HepG2 (cell line): ENCODE data around the gene NOM1. TPM values are rescaled to one million over a fixed set of nuclear protein-coding genes. Genes with fewer than 3 reads are reported as not detected.

Source experiments
- ATAC-seq: fragments of 200-7000 bp; cut with Tn5 transposase; 3 replicates; pipeline ENCODE4 v1.9.1; 2020; ENCODE audit warnings: mild to moderate bottlenecking, moderate library complexity
- BruUV-seq: library from RNA; stranded (reverse); fragments of 400-500 nt; replicated peaks from 2 replicates; lab custom pipeline; 2021; lab: Mats Ljungman, UMichigan
- CTCF ChIA-PET: fragments of 300-600 bp; formaldehyde crosslinking; extraction: SDS; loops from one replicate; lab custom pipeline; 2021; ENCODE audit warnings: low total read pairs, inconsistent platforms, low intra/inter-chr PET ratio; lab: Yijun Ruan, JAX
- POLR2A ChIA-PET: fragments of 350-600 bp; sonication (Branson Sonifier 250); formaldehyde crosslinking; loops from one replicate; lab custom pipeline; 2020; ENCODE audit warnings: antibody characterized with exemption, inconsistent platforms; lab: Yijun Ruan, JAX
- DNase-seq: peaks from one replicate; pipeline ENCODE4 v3.0.0-alpha.2; 2015; ENCODE audit warnings: low spot score
- FAIRE-seq: peaks from 3 replicates; lab custom pipeline; 2011; peaks lifted over from hg19 to GRCh38; lab: Jason Lieb, UNC
- H2AFZ ChIP-seq: one replicate; pipeline ENCODE4 v1.6.1; 2011; ENCODE audit warnings: low read length, inconsistent platforms
- H3K27ac ChIP-seq: fragments of 300-600 bp; 3 replicates; pipeline ENCODE4 v1.8.0; 2011; ENCODE audit warnings: mixed run types, mild to moderate bottlenecking, mixed read lengths, low read length, inconsistent platforms; ENCODE audit not compliant: insufficient read depth; ENCODE audit errors: extremely low read length
- H3K27me3 ChIP-seq, 2 experiments: fragments of 200-600 bp in 1 of 2; 2 replicates in 1 of 2; 3 replicates in 1 of 2; pipeline versions ENCODE4 v1.6.0 to v1.8.0; 2011; ENCODE audit warnings: low read length in 2 of 2, mild to moderate bottlenecking in 2 of 2, moderate library complexity in 2 of 2, inconsistent platforms in 1 of 2; ENCODE audit not compliant: insufficient read depth in 2 of 2, control insufficient read depth in 1 of 2
- H3K36me3 ChIP-seq, 2 experiments: fragments of 200-600 bp in 1 of 2; replicated peaks in 1 of 2; 2 replicates in 1 of 2; 3 replicates in 1 of 2; pipeline versions ENCODE4 v1.5.1 to v1.8.0; 2011; ENCODE audit warnings: low read length in 2 of 2, inconsistent platforms in 1 of 2; ENCODE audit not compliant: insufficient read depth in 2 of 2, control insufficient read depth in 1 of 2
- H3K4me1 ChIP-seq: 2 replicates; pipeline ENCODE4 v1.5.1; 2012; ENCODE audit warnings: low read length, inconsistent platforms; ENCODE audit not compliant: insufficient read depth
- H3K4me2 ChIP-seq: 2 replicates; pipeline ENCODE4 v1.6.0; 2011; ENCODE audit warnings: low read depth, low read length, inconsistent platforms
- H3K4me3 ChIP-seq, 3 experiments: fragments of 200-600 bp in 1 of 3; sonication (generic), shearing (Covaris generic) in 1 of 3; replicated peaks in 1 of 3; 2 replicates each; pipeline ENCODE4 v1.5.1; 2011 to 2016; ENCODE audit warnings: low read length in 3 of 3, inconsistent platforms in 2 of 3, low read depth in 2 of 3, mild to moderate bottlenecking in 2 of 3, control low read depth in 1 of 3, mixed read lengths in 1 of 3; ENCODE audit not compliant: insufficient read depth in 1 of 3
- H3K79me2 ChIP-seq: one replicate; pipeline ENCODE4 v1.6.1; 2011; ENCODE audit warnings: low read length, inconsistent platforms; ENCODE audit not compliant: insufficient read depth
- H3K9ac ChIP-seq: 2 replicates; pipeline ENCODE4 v1.6.0; 2011; ENCODE audit warnings: mild to moderate bottlenecking, low read depth, low read length, inconsistent platforms; ENCODE audit not compliant: insufficient read depth
- H3K9me3 ChIP-seq: 2 replicates; pipeline ENCODE4 v1.5.1; 2012; ENCODE audit warnings: mild to moderate bottlenecking, low read length
- H4K20me1 ChIP-seq: 2 replicates; pipeline ENCODE4 v1.6.0; 2011; ENCODE audit warnings: inconsistent platforms, mild to moderate bottlenecking, low read length, moderate library complexity; ENCODE audit not compliant: insufficient read depth
- CBX2 ChIP-seq, 2 experiments: fragments of 200-600 bp in 1 of 2; sonication (generic); formaldehyde crosslinking in 1 of 2; IDR thresholded peaks; 2 replicates each; pipeline versions ENCODE4 v1.7.0 to v1.8.1; 2018 to 2022; ENCODE audit warnings: low read depth in 2 of 2, low read length in 1 of 2, mild to moderate bottlenecking in 1 of 2, missing genetic modification reagents in 1 of 2
- HOXA9 ChIP-seq: sonication (generic); formaldehyde crosslinking; IDR thresholded peaks from 2 replicates; pipeline ENCODE4 v1.8.1; 2022; ENCODE audit warnings: missing genetic modification reagents, mild to moderate bottlenecking, moderate library complexity, borderline replicate concordance
- ZNF136 ChIP-seq: sonication (generic); formaldehyde crosslinking; IDR thresholded peaks from 2 replicates; pipeline ENCODE4 v1.8.1; 2022; ENCODE audit warnings: low read depth, mild to moderate bottlenecking, moderate library complexity, missing genetic modification reagents
- WGBS: methylation state at CpG from one replicate; pipeline ENCODE4 v1.1.6; 2017; ENCODE audit warnings: low lambda C conversion rate; 5-methylcytosine and 5-hydroxymethylcytosine counted together
- in situ Hi-C: cut with HindIII; loops from 2 replicates; pipeline ENCODE4 v1.10.0; 2017; ENCODE audit warnings: low pct_unique_long_range_greater_than_20kb; ENCODE audit not compliant: extremely low pct_ligation_motif_present
- intact Hi-C: fragments of 100-400 bp; cut with micrococcal nuclease; formaldehyde crosslinking; loops from one replicate; pipeline ENCODE4 v1.10.0; 2022; ENCODE audit not compliant: unreplicated experiment
- polyA plus RNA-seq, 8 experiments: library from polyadenylated mRNA; depleted of rRNA in 3 of 8; stranded (reverse) in 7 of 8; unstranded in 1 of 8; fragments of >200 nt; fragmentation: Illumina TruSeq in 4 of 8; extraction: Trizol in 4 of 8; gene quantifications; 2 replicates each; pipeline versions ENCODE4 v1.2.1 to v1.2.3, GENCODE V29; 2011 to 2016; ENCODE audit warnings: low read depth in 4 of 8, missing spikeins in 1 of 8, mixed read lengths in 1 of 8; ENCODE audit not compliant: insufficient read depth in 1 of 8
- total RNA-seq, 5 experiments: library from RNA; depleted of rRNA; stranded (reverse); fragments of >200 nt; fragmentation: Illumina TruSeq; extraction: Trizol; gene quantifications; 2 replicates each; pipeline ENCODE4 v1.2.3, GENCODE V29; 2016; ENCODE audit warnings: low read depth in 1 of 5

The NOM1 gene
- total and polyA plus RNA-seq, 2 of the 13 experiments (the other 11 are each of a cell fraction or from before 2014, with no cell fraction given): 14.2 to 26.2 TPM

- H2AFZ ChIP-seq: no peak overlapping the region
- in situ Hi-C loops (no loop called here), intact Hi-C loops (no loop called here)
- FAIRE-seq: no peak
- H3K4me3 ChIP-seq: peak overlapping the region in 1 of 3 experiments; percentile 40; a peak in 1 of 6 replicates
- no peak for DNase-seq
- ChIA-PET CTCF (no interaction called here), POLR2A (interaction anchor here (0.5 kb wide), 1 partner anchor 28 kb away, joined by 3 read pairs; no protein-coding TSS in a partner anchor)
- no peaks in the 10 kb centered on the region for H3K79me2 ChIP-seq
- BruUV-seq: no TSS peak
- H3K9ac ChIP-seq: no peak overlapping the region
- H3K4me2 ChIP-seq: no peak overlapping the region; the same call in 1 of the 2 replicates
- peaks cover 20 to 95% of the 10 kb centered on the region in 2 experiments; a peak in 4 of 5 replicates for H3K27me3 ChIP-seq
- H3K36me3 ChIP-seq: no peaks in the 10 kb centered on the region
- peaks cover 35% of the 10 kb centered on the region for H3K4me1 ChIP-seq
- no peak; the same call in 2 of the 3 replicates for ATAC-seq
- no peak overlapping the region for H3K27ac ChIP-seq
- WGBS: 29% methylated on average over 25 of the region's 30 CpGs
- TF ChIP-seq ZNF136: no peak
- TF ChIP-seq HOXA9 (CRISPR knock-in tag): no peak
- TF ChIP-seq CBX2 (IDR thresholded peaks at IDR 0.05; ENCODE audit: low read depth, low read length): 0 out of 2 replicates have a peak, but pooled peaks have one; percentile 46
- no peak for TF ChIP-seq CBX2 (CRISPR knock-in tag; IDR thresholded peaks at IDR 0.05; ENCODE audit: low read depth)
- TF ChIP-seq, all 625 proteins: peak for 1
- peaks cover 8% of the 10 kb centered on the region; the same call in 1 of the 2 replicates for H4K20me1 ChIP-seq
- no peaks in the 10 kb centered on the region for H3K9me3 ChIP-seq
Measured at GRCh38 chr7:157021871-157022680, 72.6 kb downstream of the NOM1 start.

Other genes with a start within 250 kb of the NOM1 start
- gene LMBR1, start 56.5 kb upstream of the NOM1 start, total RNA-seq (2016; rRNA removed; fragmentation: Illumina TruSeq; extraction: Trizol): 30.4 and 39.6 TPM in 2 replicates
- 18.7 and 20.9 TPM in 2 replicates for gene LMBR1, start 56.5 kb upstream of the NOM1 start, polyA plus RNA-seq (2011; rRNA removed)
- gene MNX1, start 61.0 kb downstream of the NOM1 start, total RNA-seq (2016; rRNA removed; fragmentation: Illumina TruSeq; extraction: Trizol): 3.6 and 6.1 TPM in 2 replicates
- gene MNX1, start 61.0 kb downstream of the NOM1 start, polyA plus RNA-seq (2011; rRNA removed): 0.91 and 0.94 TPM in 2 replicates
- gene UBE3C, start 189.2 kb downstream of the NOM1 start, total RNA-seq (2016; rRNA removed; fragmentation: Illumina TruSeq; extraction: Trizol): 48.2 and 49.8 TPM in 2 replicates
- gene UBE3C, start 189.2 kb downstream of the NOM1 start, polyA plus RNA-seq (2011; rRNA removed): 27.0 and 28.2 TPM in 2 replicates